GM19438 (cell line): ENCODE data around the gene MR1.
"Not testable (repeated sequence)": the region's sequence is repeated elsewhere in the genome, so short reads cannot be mapped to it uniquely, and the experiment has no call there.

Experiments
- ATAC-seq: cut with Tn5 transposase; IDR thresholded peaks from one replicate; pipeline ENCODE4 v1.9.1; 2021; ENCODE audit warnings: low read depth; ENCODE audit not compliant: unreplicated experiment

The MR1 gene

DNA sequence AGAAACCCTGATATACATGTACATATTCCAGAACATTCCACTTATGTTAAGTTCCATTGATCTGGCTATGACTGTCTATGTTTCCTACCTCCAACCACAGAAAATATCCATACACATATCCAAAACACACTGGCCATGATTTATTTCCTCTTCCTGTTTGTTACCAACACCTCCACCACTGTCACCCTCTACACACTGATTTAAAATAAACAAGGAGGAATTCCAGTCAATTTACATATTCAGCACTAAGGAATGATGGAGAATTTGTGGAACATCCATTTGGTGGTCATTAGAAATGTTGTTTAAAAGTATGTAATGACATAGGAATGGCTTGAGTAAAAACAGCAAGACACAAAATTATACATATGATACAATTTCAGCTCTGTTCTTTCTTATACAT, 5.6 kb upstream of the MR1 start:
- ATAC-seq = no peak

DNA sequence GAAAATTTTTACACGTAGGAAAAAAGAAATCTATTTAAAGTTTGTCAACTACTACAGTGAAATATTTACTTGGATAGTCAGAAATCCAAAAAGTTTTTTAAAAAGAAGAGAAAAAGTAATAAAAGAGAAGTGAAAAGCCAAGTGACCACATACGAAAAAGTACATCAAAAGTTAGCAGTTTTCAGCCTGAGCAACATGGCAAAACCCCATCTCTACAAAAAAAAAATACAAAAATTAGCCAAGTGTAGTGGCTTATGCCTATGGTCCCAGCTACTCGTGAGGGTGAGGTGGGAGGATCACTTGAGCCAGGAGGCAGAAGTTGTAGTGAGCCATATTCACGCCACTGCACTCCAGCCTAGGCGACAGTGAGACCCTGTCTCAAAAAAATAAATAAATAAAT, 5.2 kb upstream of the MR1 start:
- no peak for ATAC-seq

DNA sequence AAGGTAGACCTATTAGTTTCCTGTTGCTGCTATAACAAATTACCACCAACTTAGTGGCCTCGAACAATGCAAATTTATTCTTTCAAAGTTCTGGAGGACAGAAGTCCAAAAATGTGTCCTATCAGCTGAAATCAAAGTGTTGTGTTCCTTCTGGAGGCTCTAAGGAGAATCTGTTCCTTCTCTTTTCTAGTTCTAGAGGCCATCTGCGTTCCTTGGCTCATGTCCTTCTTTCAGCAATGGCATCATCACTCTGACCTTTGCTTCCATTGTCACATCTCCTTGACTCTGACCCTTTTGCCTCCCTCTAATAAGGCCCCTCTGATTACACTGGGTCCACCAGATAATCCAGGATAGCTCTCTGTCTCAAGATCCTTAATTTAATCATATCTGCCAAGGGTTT, 1.2 kb upstream of the MR1 start:
- ATAC-seq = no peak

DNA sequence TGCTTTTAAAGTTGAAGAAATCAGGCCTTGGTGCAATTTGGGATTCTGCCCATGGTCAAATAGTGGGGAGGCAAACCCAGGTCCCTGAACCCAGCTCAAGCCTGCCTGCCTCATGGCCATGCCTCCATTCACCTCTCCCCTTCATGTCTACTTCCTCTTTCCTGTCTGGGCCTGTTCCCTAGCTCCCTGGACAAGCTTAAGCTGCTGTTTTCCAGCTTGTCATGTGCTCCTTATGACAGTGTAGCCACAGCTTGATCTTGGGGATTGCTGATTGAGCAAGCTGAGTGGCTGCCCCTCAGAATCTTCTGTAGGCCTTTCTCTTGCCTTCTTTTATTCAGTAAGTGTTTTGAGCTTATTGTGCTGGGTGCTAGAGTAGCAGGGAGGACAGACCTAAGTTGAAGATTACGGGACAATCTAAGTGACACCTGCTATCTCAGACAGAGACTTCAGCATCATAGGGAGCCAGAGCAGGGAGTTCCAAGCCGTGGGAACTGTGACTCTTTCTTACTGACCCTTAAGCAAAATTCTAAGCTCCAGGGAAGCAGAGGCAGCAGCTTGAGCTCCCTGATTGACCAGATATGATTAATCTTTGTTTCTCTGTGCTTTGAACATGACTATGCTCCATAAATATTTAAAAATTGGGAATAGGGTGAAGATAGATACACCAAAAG, 520 bp upstream of the MR1 start:
- peak; percentile 33 for ATAC-seq

DNA sequence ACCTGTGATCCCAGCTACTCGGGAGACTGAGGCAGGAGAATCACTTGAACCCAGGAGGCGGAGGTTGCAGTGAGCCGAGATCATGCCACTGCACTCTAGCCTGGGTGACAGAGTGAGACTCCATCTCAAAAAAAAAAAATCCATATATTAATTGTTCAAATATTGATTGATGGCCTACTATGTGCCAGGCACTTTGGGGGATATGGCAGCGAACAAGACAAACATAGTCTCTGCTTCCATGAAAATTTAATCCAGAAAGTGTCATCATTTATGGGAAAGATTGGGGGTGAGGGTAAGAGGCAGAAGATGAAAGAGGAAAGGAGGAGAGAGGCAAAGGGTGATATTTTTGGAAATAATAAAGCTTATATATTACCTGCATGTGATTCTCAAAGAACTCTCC, 1.4 kb downstream of the MR1 start:
- not testable (repeated sequence) for ATAC-seq

DNA sequence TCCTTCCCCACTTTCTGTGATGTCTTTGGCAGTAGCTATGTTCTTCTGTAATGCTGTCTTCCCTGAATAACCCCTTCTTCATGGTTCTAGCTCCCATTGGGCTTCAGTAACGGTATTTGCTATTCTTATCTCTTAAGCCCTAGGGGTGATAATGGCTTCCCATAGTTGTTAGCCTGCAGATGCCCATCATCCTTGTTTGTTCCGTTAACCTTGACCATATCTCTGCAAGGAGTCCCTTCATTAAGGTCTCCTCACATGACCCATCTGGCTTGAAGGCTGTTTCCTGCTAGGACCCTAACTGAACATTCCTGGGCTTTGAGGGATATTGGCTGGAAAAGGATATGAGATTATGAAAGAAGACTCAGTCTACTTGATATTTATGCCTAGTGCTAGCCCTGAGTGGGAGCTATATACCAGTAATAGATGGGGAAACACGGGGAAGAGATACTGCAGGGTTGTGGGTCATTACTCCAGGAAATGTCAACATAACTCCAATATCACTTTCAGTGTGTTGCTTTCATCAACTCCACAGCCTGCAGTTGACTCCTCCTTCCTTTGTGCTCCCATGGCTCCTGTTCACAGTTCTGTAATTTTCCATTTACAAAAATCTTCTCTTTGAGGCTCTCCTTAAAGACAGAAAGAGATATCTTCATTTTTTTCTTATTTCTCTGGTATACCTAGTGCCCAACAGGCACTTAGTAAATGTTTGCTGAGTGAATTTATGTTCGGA, 2.5 kb downstream of the MR1 start:
- no peak for ATAC-seq

DNA sequence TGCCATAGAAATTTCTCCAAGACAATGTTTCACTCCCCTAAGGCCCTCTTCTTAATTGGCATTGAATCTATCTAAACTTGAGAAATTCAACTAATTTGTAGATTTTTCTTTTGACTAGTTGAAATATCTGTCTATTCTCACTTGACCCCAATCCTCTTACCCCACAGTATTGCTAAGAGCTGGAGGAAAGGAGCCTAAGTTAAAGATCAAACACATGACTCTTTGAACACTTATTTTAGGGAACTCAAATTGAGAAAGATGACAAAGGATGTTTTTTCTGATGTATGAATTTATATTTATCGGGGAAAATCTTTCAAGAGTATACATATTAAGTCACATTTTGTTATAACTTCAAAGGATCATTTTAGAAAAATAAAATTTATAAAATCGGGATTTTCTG, 3.6 kb downstream of the MR1 start:
- no peak for ATAC-seq

DNA sequence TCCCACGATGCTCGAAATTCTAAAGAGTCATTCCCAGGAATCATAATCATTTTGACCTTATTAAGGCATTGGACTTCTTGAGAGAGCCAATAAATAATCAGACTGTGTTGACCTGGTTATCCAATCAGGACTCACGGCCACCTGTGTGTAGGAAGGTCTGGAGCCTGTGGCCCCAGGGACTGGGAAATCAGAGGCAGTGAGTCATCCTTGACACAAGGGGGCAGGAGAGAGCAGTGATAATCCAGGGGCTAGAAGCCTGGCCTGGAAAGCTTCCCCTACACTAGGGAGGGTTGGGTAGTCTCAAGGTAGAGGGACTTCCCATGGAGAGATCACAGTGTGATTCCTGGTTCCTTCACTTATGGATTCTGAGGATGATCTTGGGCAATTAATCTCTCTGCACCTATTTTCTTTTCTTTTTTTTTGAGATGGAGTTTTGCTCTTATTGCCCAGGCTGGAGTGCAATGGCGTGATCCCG, 4.7 kb downstream of the MR1 start:
- peak; percentile 51 for ATAC-seq

DNA sequence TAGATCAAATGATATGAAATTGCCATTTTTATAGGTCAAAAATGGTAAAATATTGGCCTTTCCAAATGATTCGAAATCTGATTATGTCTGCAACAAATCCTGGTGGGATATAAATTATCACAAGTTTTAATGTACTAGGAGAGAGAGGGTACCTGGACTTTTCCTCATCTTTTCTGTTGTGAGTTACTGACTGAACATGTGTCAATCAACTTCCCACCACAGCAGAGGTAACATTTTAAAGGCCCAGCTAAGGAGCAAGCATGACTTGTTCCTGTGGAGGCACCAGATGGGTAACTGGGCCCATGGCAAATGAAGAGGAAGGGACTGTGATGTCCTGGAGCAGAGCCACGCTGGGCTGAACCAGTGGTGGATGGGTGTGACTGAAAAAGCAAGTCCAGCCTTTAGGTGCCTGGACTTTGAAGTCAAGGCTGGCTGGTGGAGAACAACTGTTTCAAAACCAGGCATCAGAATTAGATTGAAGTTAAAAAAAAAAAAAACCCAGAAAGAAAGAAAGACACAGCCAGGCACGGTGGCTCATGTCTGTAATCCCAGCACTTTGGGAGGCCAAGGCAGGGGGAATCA, 6.6 kb downstream of the MR1 start:
- no peak for ATAC-seq

DNA sequence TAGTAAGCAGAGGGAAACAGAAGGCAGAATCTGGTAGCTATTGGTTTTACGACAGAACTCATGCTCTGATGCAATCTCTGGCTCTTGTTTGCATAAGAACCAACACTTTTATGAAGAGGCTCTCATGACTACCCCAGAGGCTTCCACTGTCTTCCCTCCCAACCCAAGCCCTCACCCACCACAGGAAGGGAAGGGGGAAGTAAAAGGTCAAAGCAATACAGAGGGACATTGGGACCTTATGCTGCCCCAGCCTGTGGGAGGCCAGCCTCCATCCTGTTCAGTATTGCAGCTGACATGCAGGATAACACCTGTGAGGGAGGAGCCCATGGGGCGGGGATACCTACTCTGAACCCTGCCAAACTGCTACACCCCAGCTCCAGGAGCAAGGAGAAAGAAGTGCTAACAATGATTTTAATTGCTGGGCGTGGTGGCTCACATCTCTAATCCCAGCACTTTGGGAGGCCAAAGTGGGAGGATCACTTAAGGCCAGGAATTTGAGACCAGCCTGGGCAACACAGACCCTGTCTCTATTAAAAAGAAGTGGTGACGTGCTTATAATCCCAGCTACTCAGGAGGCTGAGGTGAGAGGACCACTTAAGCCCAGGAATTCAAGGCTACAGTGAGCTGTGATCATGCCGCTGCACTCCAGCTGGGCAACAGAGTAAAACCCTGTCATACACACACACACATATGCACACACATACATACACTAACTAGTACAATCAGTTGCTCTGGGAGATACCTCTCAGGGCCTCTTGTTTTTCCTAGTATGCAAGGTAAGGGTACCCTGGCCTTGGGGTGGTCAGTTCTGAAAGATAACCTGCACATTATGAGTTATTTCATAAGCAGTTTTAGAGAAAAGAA, 9.5 kb downstream of the MR1 start:
- ATAC-seq = no peak

DNA sequence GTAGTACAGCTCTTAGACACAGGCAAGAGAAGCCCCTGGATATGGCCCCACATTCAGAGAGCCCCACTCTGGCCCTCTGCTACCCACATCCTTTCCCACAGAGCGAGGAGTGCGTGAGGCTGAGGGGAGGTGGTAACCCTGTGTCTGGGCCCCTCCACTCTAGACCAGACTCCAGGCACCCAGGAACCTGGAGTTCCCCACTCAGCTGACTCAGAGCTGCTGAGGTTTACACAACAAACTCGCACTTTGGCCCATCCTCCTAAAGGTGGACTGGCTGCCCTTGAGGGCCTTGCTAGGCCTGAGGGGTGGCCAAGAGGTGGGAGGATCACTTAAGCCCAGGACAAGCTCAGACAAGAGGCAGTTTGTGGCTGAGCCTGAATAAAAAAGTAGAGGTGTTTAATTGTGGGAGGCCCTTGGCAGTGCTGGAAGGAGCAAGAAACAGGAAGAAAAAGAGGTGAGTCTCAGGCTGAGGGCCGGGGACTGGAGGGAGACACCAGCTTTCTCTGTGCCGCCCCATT, 10.7 kb downstream of the MR1 start:
- peak; percentile 63 for ATAC-seq

DNA sequence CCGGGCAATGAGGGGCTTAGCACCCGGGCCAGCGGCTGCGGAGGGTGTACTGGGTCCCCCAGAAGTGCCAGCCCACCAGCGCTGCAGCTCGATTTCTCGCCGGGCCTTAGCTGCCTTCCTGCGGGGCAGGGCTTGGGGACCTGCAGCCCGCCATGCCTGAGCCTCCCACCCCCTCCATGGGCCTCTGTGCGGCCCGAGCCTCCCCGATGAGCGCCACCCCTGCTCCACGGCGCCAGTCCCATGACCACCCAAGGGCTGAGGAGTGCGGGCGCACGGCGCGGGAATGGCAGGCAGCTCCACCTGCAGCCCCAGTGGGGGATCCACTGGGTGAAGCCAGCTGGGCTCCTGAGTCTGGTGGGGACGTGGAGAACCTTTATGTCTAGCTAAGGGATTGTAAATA, 12.2 kb downstream of the MR1 start:
- not testable (repeated sequence) for ATAC-seq

DNA sequence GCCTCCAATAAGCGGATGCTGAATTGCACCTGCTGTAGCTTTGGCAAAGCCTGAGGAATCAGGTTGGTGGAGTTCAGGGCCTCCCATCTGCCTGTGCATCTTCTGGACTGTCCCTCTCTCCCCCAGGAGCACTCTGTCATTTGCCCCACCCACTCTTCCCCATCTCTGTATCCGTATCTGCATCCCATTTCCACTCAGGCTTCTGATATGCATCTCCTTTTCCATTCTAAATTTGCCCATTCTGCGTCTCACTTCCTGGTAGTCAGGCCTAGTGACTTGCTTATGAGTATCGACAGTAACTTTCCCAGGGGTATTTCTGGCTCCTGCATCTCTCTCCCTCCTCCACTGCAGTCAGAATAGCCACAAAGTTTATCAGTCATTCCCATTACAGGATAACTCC, 15.6 kb downstream of the MR1 start:
- ATAC-seq = no peak

DNA sequence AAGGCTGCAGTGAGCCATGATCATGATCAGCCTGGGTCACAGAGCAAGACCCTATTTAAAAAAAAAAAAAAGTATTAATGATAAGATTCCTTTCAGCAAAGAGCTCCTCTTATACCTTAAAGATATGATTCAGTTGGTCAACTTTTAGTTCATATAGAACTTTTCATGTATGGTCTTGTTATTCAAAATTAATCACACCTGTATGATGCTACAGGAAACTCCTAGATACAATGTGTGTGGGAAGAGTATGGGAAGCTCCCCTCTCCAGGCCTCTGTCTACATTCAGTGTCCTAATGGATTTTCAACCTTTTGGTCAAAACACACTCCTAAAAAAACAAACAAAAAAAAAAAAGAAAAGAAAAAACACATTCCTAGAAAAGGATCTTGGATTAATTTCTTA, 17.1 kb downstream of the MR1 start:
- no peak for ATAC-seq

DNA sequence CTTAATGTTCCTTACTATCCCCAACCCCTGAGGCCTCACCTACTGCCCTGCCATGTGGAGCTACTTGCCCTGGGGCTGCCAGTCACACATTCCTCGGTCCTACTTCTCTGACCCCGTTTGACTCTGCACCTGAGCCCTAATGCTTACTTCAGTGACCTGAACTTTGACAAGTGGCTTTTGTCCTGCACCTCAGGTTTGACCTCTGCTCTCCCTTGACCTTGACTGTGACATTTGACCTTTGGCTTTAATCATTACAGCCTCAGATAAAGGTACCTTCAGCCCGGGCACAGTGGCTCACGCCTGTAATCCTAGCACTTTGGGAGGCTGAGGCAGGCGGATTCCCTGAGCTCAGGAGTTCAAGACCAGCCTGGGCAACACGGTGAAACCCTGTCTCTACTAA, 22.8 kb downstream of the MR1 start:
- ATAC-seq = no peak

DNA sequence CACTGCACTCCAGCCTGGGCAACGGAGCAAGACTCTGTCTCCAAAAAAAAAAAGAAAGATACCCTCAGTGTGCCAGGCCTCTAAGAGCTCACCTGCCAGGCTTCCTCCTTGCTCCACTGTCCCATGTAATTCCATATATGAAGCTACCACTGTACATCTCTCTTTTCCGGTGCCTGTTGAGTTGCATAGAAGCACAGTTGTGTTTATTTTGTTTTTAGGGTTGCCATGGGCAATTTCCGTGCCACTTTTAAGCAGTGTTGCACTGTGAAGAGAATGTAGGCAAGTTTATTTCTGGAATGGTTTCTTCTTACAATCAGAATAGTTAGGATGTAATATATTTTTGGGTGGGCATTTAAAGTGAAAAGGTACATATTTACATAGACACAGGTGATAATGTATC, 23.3 kb downstream of the MR1 start:
- no peak for ATAC-seq

DNA sequence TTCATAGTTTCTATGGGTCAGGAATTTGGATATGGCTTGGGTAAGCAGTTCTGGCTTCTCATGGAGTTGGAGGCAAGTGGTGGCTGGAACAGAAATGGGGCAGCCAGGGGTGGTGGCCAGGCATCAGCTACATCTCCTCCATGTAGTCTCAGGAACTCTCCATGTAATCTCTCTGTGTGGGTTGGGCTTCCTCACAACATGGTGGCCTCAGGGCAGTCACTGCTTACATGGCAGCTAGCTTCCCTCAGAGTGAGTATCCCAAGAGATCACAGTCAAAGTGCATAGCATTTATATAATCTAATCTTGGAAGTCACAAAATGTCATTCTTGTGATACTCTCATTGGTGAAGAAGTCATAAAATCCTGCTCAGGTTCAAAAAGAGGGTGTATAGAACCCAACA, 25.7 kb downstream of the MR1 start:
- no peak for ATAC-seq

DNA sequence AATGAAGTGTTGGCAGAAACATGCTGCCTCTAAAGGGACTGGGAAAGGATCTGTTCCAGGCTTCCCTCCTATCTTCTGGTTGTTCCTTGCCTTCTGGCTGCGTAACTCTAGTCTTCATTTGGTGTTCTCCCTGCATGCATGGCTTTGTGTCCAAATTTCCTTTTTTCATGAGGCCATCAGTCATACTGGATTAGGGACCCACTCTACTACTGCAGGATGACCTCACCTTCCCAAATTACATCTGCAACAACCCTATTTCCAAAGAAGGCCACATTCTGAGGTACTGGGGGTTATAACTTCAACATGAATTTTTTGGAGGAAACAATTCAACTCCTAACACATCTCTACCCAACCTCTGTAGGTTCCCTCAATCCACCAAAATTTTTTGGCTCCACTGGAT, 26.3 kb downstream of the MR1 start:
- no peak for ATAC-seq

DNA sequence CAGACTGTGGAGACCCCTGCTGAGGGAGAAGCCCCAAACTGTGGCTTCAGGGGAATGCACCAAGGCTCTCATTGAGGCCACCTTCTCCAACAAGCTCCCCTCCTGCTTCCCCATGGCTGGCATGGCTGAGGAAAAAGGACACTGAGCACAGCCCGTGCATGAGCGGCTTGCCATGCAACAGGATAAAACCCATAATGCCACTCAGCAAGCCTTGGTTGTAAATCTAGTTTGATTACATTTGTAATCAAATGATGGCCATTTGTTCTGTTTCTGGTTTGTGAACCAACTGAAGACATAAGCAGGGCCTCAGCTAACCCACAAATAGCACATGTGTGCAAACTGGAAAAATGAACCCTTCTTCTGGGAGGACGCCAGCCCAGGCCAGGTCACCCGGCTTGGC, 27.2 kb downstream of the MR1 start:
- not testable (repeated sequence) for ATAC-seq

DNA sequence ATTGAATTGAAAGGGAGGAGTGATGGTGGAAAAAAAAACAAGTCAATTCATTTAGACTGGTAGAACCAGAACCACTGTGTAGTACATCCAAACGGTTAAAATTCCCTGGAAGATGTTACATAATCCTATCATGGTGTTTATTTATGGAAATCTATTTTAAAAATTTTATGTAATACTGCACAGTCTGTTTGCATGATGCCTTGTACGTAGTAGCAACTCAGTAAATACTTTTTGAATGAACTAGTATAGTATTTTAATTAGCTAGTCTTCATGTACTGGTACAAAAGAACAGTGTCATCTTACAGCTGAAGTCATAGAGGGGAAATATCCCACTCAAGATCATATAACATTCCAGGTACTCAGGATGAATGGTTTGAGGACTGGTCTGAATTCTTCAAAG, 27.7 kb downstream of the MR1 start:
- ATAC-seq = no peak
